ENCODE measurements around the gene TSEN2.
"Not testable (repeated sequence)": the region's sequence is repeated elsewhere in the genome, so short reads cannot be mapped to it uniquely, and the experiment has no call there.

The TSEN2 gene

DNA sequence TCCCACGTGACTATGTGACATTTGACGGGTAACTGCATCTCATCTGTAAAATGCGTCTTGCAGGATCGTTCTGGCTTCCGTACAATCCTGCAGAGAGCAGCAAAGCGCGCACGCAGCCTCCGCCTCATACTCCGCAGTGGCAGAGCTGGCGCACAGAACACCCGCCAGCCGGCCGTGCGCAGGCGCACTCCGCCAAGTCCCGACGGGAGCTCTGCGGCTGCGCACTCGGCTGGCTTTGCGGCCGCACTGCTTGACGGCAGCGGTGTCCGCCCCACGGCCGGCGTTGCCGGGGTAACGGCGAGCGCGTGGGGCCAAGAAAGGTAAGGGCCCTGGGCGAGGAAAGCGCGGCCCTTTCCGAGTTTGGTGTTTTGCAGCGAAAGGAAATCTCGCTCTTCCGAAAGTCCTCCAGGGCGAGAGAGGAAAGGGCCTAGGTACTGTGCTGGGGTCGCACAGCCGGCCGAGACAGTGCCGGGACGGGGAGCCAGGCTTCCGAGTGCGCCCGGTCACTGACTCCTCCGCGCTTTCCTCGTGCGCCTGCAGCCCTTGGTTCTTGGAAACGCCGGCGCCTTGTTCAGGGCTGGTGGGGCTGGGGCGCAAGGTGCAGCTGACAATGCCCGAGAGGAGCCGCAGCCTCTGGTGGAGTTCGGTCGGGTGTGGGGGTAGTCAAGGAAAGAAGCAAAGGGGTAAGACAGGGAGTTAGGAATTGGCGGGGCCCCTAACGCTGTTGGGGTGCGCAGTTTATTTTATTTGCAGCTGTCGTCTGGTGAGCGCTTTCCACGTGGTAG lies at the start of gene TSEN2:
Gene TSEN2, plus strand, starts transcription at position 283 of the 785 bp plus-strand sequence. CDS start 5,321 bp downstream, outside the sequence.
- peak; percentile 91 to 93 for DNase-seq (ENCODE audit: low read depth in 2 of 2)

DNA sequence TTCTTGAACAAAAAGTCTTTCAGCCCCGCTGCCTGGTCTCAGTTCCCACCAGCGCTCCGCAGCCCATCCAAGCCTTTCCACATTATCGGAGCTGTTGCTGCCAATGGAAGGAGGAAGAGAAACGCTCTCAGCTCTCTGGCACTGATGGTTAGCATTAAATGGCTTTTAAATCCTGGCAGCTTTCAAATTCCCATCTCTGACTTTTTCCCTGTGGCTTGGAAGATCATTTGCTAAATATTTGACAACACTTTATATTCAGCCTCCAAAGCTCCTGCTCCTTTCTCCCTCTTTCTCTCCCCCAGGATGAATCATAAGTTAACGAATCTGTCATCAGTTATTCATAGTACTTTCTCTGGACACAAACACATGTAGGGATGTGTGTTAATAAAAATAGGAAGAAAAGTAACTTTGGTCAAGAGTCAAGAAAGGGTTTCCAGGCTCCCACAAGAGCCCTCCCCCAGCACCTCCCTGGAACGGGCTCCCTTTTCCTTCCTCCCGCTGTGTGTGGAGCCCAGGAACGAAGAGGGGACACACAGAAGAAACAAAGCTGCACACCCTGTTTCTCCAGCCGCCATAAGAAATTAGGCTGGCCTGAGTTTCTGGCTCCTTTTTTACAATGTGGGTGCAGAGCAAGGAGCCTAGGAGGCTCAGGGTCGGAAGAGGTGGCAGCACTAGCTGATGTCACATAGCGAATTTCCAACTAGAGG lies 47.6 kb upstream of the TSEN2 start:
- DNase-seq (ENCODE audit: low read depth in 2 of 2): no peak

- DNase-seq (ENCODE audit: low read depth in 2 of 2): no peak
Measured at GRCh38 chr3:12437221-12437605, 47.1 kb upstream of the TSEN2 start.

DNA sequence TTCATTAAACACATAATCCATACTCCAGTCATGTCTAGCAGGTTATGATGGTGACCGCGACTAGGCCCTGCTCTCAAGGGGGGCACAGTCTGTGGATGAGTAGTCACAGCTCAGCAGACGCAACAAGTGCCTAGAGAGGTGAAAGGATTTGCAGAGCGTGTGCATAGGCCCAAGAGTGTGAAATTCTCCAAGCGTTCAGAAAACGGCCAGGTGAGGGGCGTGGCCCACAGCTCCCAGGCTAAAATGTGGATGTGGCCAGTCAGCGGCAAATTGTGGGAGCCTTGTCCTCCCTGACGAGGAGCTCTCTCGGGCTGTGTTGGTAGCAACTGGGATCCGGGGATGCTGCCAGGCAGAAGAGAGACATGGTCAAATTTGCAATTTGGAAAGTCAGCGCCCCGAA lies 46.4 kb upstream of the TSEN2 start:
- no peak for DNase-seq (ENCODE audit: low read depth in 2 of 2)

- no peak for DNase-seq (ENCODE audit: low read depth in 2 of 2)
Measured at GRCh38 chr3:12438318-12438717, 46.0 kb upstream of the TSEN2 start.

- DNase-seq (ENCODE audit: low read depth in 2 of 2): no peak
Measured at GRCh38 chr3:12439161-12439940, 44.9 kb upstream of the TSEN2 start.

GRCh38 chr3:12440927-12441714 lies 43.2 kb upstream of the TSEN2 start:
- no peak for DNase-seq (ENCODE audit: low read depth in 2 of 2)

DNA sequence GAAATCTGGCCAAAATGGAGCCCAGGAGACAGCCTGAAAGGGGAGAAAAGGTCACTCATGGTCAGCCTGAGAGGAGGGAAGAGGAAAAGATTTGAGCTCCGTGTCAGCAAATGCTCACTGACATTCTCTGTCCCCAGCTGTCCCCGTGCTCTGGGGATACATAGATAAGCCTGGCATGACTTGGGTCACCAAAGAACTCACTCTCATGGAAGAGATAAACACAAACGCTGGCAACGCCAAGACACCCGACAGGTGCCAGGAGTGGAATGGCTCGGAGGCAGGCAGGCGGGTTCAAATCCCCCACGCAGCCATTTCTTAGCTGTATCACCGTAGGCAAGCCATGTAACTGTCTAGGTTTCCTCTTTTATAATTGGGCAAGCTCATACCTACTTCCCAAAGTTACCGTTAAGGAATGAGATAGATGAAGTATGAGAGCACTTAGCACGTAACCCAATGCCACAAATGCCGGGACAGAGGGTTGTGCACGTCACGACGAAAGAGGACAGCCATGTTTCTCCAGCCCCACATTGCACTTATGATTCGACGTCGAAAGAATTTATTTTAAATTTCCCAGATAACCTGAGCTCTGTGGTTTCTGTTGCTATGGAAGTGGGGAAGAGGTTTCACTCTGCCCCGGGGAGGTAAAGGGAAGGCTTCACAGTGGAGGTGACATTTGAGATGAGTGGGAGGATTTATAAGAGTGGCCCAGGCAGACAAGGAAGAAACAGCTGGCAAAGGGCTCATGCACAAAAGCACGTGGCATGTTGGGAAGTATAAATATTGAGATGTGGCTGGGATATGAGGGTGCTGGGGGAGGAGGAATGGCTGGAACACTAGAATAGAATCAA lies 41.4 kb upstream of the TSEN2 start:
- DNase-seq (ENCODE audit: low read depth in 2 of 2): no peak

GRCh38 chr3:12443781-12444522 lies 40.3 kb upstream of the TSEN2 start:
- no peak for DNase-seq (ENCODE audit: low read depth in 2 of 2)

- no peak for DNase-seq (ENCODE audit: low read depth in 2 of 2)
Measured at GRCh38 chr3:12444582-12445471, 39.5 kb upstream of the TSEN2 start.

DNA sequence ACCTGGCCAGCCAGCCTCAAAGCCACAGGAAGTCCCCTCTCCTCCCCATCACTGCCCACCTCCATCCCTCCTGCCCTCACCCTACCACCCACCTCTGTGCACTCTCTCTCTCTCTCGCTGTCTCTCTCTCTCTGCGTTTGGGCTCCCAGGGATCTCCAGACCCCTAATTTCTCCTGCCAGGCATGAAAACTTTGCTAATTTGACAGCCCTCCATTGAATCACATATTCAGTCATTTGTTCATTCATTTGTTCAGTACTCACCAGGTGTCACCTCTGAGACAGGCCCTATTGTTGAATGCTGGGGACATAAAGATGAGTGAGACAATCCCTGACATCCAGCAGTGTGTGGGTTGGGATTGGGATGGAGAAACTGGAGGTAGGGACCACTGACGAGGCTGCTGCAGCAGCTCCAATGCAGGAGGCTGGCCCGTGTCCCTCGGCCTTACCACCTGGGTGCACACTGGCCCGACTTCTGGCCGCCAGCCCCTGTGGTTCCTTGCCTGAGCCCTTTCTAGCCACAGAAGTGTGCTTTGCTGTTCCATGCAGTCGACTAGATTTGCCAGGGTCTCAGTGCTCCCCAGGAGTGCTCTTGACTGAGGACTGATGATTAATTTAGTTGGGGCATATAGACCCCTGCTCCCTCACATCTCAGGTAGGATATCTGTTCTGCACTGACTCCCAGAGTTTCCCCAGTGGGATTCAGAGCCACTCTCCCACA lies 38.6 kb upstream of the TSEN2 start:
- DNase-seq (ENCODE audit: low read depth in 2 of 2): no peak

DNA sequence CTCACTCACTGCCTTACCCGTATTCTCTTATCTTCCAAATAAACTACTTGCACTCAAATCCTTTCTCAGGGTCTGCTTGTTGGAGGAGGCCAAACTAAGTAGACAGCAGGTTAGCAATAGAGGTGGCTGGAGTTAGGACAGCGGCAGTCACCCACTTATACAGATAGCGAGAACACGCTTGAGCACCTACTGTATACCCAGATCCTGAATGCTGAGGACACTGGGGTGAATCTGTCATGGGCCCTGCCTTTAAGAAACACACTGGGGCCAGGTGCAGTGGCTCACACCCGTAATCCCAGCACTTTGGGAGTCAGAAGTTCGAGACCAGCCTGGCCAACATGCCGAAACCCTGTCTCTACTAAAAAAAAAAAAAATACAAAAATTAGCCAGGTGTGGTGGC lies 38.0 kb upstream of the TSEN2 start:
- no peak for DNase-seq (ENCODE audit: low read depth in 2 of 2)

DNA sequence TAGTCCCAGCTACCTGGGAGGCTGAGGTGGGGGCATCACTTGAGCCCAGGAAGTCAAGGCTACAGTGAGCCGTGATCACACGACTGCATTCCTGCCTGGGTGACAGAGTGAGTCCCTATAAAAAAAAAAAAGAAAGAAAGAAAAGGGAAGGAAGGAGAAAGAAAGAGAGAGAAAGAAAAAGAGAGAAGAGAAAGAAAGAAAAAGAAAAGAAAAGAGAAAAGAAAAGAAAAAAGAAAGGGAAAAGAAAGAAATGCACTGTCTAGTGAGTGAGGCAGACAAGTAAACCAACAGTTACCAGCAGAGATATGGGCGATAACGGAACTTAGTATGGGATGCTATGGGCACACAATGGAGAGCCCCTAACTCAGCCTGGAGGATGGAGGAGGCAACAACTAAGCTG lies 37.2 kb upstream of the TSEN2 start:
- no peak for DNase-seq (ENCODE audit: low read depth in 2 of 2)

DNA sequence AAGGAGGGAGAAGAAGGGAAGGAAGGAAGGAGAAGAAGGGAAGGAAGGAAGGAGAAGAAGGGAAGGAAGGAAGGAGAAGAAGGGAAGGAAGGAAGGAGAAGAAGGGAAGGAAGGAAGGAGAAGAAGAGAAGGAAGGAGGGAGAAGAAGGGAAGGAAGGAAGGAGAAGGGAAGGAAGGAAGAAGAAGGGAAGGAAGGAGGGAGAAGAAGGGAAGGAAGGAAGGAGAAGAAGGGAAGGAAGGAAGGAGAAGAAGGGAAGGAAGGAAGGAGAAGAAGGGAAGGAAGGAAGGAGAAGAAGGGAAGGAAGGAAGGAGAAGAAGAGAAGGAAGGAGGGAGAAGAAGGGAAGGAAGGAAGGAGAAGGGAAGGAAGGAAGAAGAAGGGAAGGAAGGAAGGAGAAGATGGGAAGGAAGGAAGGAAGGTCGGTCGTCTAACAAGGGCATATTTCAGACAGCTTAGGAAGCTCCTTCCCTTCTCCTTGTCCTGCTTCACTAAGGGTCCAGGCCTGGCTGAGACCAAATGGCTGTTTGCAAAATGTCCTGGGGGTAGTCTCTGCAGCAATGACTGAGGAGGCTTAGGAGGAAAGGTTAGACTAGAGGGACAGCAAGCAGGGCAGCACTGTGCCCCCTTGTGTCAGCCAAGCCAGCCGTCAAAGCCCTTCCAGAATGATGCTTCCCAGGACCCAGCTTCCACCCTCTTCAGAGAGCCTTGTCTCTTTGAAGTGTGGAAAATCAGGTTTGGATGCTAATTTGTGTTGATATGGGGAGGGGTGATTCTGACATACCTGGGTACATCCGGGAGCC lies 35.7 kb upstream of the TSEN2 start:
- not testable (repeated sequence) for DNase-seq (ENCODE audit: low read depth in 2 of 2)

- no peak for DNase-seq (ENCODE audit: low read depth in 2 of 2)
Measured at GRCh38 chr3:12449889-12450682, 34.2 kb upstream of the TSEN2 start.

DNA sequence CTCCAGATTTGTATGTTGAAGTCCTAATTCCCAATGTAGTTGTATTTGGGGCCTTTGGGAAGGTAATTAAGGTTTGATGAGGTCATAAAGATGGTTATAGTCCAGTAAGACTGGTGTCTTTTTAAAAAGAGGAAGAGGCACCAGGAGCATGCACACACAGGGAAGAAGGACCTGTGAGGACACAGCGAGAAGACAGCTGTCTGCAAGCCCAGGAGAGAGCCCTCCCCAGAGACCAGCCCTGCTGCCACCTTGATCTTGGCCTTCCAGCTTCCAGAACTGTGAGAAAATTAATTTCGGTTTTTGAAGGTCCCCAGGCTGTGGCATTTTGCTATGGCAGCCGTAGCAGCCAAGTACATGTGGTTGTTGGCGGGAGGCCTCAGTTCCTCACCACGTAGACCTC lies 32.8 kb upstream of the TSEN2 start:
- no peak for DNase-seq (ENCODE audit: low read depth in 2 of 2)

DNA sequence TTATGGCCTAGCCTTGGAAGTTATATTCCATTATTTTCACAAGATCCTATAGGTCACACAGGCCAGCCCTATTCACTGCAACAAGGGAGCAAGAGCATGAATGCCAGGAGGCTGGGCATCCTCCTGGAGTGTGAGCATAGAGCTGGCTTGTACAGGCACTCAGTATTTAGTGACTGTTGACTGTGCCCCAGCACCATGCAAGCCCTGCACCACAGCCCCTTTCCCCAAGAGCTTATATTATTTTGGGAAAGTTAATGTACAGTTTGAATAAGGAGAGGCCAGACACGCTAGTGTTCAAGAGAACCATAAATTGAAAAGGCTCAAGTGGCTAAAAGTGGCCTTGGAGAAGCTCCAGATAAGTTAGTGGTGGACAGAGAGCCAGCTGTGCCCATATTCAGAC lies 32.3 kb upstream of the TSEN2 start:
- DNase-seq (ENCODE audit: low read depth in 2 of 2): no peak
